Keratinocyte (primary cell): ENCODE data around the gene USP46. TPM values are rescaled to one million over a fixed set of nuclear protein-coding genes. Genes with fewer than 3 reads are reported as not detected.

ENCODE experiments used
- DNase-seq: peaks from one replicate; pipeline ENCODE4 v3.0.0-alpha.2; 2011; ENCODE audit warnings: low read depth, missing footprints, low spot score
- FAIRE-seq: peaks from 2 replicates; lab custom pipeline; 2011; peaks lifted over from hg19 to GRCh38; lab: Jason Lieb, UNC
- H2AFZ ChIP-seq: 2 replicates; pipeline ENCODE4 v1.6.0; 2012; ENCODE audit warnings: low read length, control low read depth, inconsistent platforms; ENCODE audit not compliant: control insufficient read depth
- H3K27ac ChIP-seq: 2 replicates; pipeline ENCODE4 v1.5.1; 2011; ENCODE audit warnings: low read length; ENCODE audit not compliant: control insufficient read depth, insufficient read depth
- H3K27me3 ChIP-seq: 3 replicates; pipeline ENCODE4 v1.6.0; 2011; ENCODE audit warnings: low read length; ENCODE audit not compliant: control insufficient read depth, insufficient read depth; ENCODE audit errors: extremely low read depth
- H3K36me3 ChIP-seq, 2 experiments: 2 replicates in 1 of 2; 3 replicates in 1 of 2; pipeline ENCODE4 v1.5.1; 2011; ENCODE audit warnings: low read length in 2 of 2, mild to moderate bottlenecking in 1 of 2; ENCODE audit not compliant: control insufficient read depth in 2 of 2, insufficient read depth in 2 of 2; ENCODE audit errors: extremely low read depth in 1 of 2
- H3K4me1 ChIP-seq: 3 replicates; pipeline ENCODE4 v1.5.1; 2011; ENCODE audit warnings: low read length; ENCODE audit not compliant: control insufficient read depth, insufficient read depth; ENCODE audit errors: extremely low read depth
- H3K4me2 ChIP-seq: 3 replicates; pipeline ENCODE4 v1.6.0; 2011; ENCODE audit warnings: low read depth, low read length; ENCODE audit not compliant: control insufficient read depth, insufficient read depth; ENCODE audit errors: extremely low read depth
- H3K4me3 ChIP-seq, 3 experiments: fragments of 200-600 bp in 1 of 3; sonication (generic) in 1 of 3; 2 replicates in 2 of 3; 3 replicates in 1 of 3; pipeline ENCODE4 v1.5.1; 2011 to 2016; ENCODE audit warnings: low read length in 3 of 3, mild to moderate bottlenecking in 3 of 3, control low read depth in 2 of 3, inconsistent platforms in 1 of 3, low read depth in 1 of 3, mixed read lengths in 1 of 3, mixed run types in 1 of 3, moderate library complexity in 1 of 3; ENCODE audit not compliant: control insufficient read depth in 2 of 3, insufficient read depth in 2 of 3; ENCODE audit errors: extremely low read depth in 1 of 3
- H3K79me2 ChIP-seq: 2 replicates; pipeline ENCODE4 v1.6.0; 2012; ENCODE audit warnings: low read length; ENCODE audit not compliant: control insufficient read depth, insufficient read depth
- H3K9ac ChIP-seq: 3 replicates; pipeline ENCODE4 v1.6.0; 2011; ENCODE audit warnings: low read length; ENCODE audit not compliant: control insufficient read depth, insufficient read depth; ENCODE audit errors: extremely low read depth
- H3K9me1 ChIP-seq: 3 replicates; pipeline ENCODE4 v1.6.0; 2011; ENCODE audit warnings: low read length; ENCODE audit not compliant: control insufficient read depth, insufficient read depth; ENCODE audit errors: extremely low read depth
- H3K9me3 ChIP-seq: 2 replicates; pipeline ENCODE4 v1.5.1; 2012; ENCODE audit warnings: low read depth, low read length; ENCODE audit not compliant: control insufficient read depth
- H4K20me1 ChIP-seq: 3 replicates; pipeline ENCODE4 v1.6.0; 2011; ENCODE audit warnings: low read length; ENCODE audit not compliant: control insufficient read depth, insufficient read depth; ENCODE audit errors: extremely low read depth
- CTCF ChIP-seq, 3 experiments: IDR thresholded peaks in 1 of 3; conservative IDR thresholded peaks in 1 of 3; optimal IDR thresholded peaks in 1 of 3; 2 replicates in 2 of 3; 3 replicates in 1 of 3; pipeline versions ENCODE3 to v1.5.1; 2011; ENCODE audit warnings: low read length in 3 of 3, mild to moderate bottlenecking in 3 of 3, moderate library complexity in 2 of 3, control low read depth in 1 of 3, inconsistent platforms in 1 of 3; ENCODE audit not compliant: insufficient read depth in 2 of 3; ENCODE audit errors: extremely low read depth in 1 of 3
- EZH2 ChIP-seq: IDR thresholded peaks from one replicate; pipeline ENCODE4 v1.6.1; 2012; ENCODE audit warnings: inconsistent platforms, mild to moderate bottlenecking, low read length, moderate library complexity
- dilution Hi-C: fragments of 300-500 bp; cut with MboI; formaldehyde crosslinking; loops from one replicate; pipeline ENCODE4 v1.7.0; 2020; ENCODE audit warnings: low sequenced_read_pairs; ENCODE audit not compliant: extremely low pct_ligation_motif_present
- polyA plus RNA-seq, 5 experiments: library from polyadenylated mRNA; depleted of rRNA in 3 of 5; stranded (reverse) in 3 of 5; stranded (forward) in 1 of 5; unstranded in 1 of 5; fragments of >200 nt; gene quantifications; 1 replicate in 1 of 5; 2 replicates in 3 of 5; 3 replicates in 1 of 5; pipeline versions ENCODE4 v1.2.1 to v1.2.3, GENCODE V29; 2011 to 2012; ENCODE audit warnings: missing spikeins in 2 of 5, low read depth in 1 of 5, low replicate concordance in 1 of 5

The USP46 gene
- polyA plus RNA-seq, 1 donor (not counting 4 experiments of a cell fraction or from before 2014, with no cell fraction given) = 20.4 TPM

DNA sequence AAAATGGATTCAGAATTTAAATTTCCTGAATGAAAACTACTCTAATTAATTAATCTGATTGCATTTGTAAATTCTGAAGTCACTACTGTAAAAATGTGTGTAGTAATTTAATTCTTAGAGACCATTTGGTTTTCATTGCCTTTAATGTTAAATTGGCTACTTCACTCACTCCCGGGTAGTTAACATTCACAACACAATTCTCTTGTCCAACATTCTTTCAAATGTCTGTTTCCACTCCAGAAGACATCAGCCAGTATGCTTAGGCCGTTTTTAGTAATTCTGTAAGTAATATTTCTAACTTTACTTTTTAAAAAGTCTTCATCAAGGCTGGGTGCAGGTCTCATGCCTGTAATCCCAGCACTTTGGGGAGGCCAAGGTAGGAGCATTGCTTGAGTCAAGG lies 21.3 kb upstream of the USP46 start:
- Histone ChIP-seq H3K27me3 (no peaks in the 10 kb centered on the region), H3K27ac (no peak overlapping the region), H3K4me3 (no peak overlapping the region), H3K79me2 (no peaks in the 10 kb centered on the region), H3K9me3 (no peaks in the 10 kb centered on the region), H3K9me1 (no peaks in the 10 kb centered on the region), H2AFZ (no peak overlapping the region), H3K9ac (no peak overlapping the region), H4K20me1 (no peaks in the 10 kb centered on the region), H3K36me3 (no peaks in the 10 kb centered on the region), H3K4me2 (no peak overlapping the region), H3K4me1 (no peaks in the 10 kb centered on the region)
- FAIRE-seq (no peak), DNase-seq (no peak)
- TF ChIP-seq CTCF (optimal IDR thresholded peaks at IDR 0.05 in 1 of 3, IDR thresholded peaks at IDR 0.05 in 1 of 3, conservative IDR thresholded peaks at IDR 0.05 in 1 of 3; ENCODE audit: extremely low read depth in 1 of 3, insufficient read depth in 2 of 3, low read length in 3 of 3) (no peak), EZH2 (no peak)
- dilution Hi-C loops = no loop called here

DNA sequence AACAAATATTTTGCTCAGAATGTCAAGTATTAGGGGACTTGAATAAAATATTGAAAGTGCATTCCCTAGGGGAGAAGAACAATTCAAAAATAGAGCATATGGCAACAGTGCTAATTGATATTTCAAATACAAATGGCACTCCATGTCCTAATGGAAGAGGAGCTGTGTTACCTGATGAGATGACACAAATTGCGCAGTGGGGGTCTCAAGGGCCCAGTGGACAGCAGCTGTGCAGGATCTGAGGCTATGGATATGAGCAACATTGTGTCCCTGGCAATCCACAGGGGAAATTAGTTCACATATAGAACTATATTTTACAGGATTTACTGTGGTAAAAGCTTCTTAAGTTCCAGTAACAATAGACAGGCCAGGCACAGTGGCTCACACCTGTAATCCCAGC lies 17.4 kb upstream of the USP46 start:
- Histone ChIP-seq H3K4me1 (no peaks in the 10 kb centered on the region), H3K27me3 (no peaks in the 10 kb centered on the region), H3K9me1 (no peaks in the 10 kb centered on the region), H3K9ac (no peak overlapping the region), H2AFZ (no peak overlapping the region), H3K4me2 (no peak overlapping the region), H3K79me2 (no peaks in the 10 kb centered on the region), H3K9me3 (no peaks in the 10 kb centered on the region), H4K20me1 (no peaks in the 10 kb centered on the region), H3K36me3 (no peaks in the 10 kb centered on the region), H3K27ac (no peak overlapping the region), H3K4me3 (no peak overlapping the region)
- dilution Hi-C loops = no loop called here
- no peak for DNase-seq
- no peak for FAIRE-seq
- TF ChIP-seq CTCF (optimal IDR thresholded peaks at IDR 0.05 in 1 of 3, IDR thresholded peaks at IDR 0.05 in 1 of 3, conservative IDR thresholded peaks at IDR 0.05 in 1 of 3; ENCODE audit: extremely low read depth in 1 of 3, insufficient read depth in 2 of 3, low read length in 3 of 3) (no peak), EZH2 (no peak)
